Epithelial cell of esophagus (primary cell): ENCODE data around the gene SHROOM1.

Source experiments
- DNase-seq: peaks from one replicate; pipeline ENCODE4 v3.0.0; 2010; ENCODE audit warnings: low read depth
- H3K4me3 ChIP-seq: 2 replicates; pipeline ENCODE4 v1.5.1; 2011; ENCODE audit warnings: mild to moderate bottlenecking, low read length, control low read depth
- CTCF ChIP-seq: IDR thresholded peaks from 2 replicates; pipeline ENCODE4 v1.5.1; 2011; ENCODE audit warnings: low read depth, mild to moderate bottlenecking, low read length, control low read depth, inconsistent platforms; ENCODE audit not compliant: insufficient read depth; ENCODE audit errors: missing control alignments

SHROOM1 gene

GRCh38 chr5:132785864-132786263 is 44.6 kb downstream of the SHROOM1 start:
- TF ChIP-seq CTCF = no peak
- no peak for DNase-seq
- no peak overlapping the region for H3K4me3 ChIP-seq

GRCh38 chr5:132785365-132785764 is 45.1 kb downstream of the SHROOM1 start:
- TF ChIP-seq CTCF = no peak
- no peak for DNase-seq
- no peak overlapping the region for H3K4me3 ChIP-seq

- no peak for TF ChIP-seq CTCF
- peak; percentile 69 for DNase-seq
- H3K4me3 ChIP-seq = no peak overlapping the region
Measured at GRCh38 chr5:132782101-132782500, 48.3 kb downstream of the SHROOM1 start.

GRCh38 chr5:132781029-132781428 is 49.4 kb downstream of the SHROOM1 start:
- H3K4me3 ChIP-seq = no peak overlapping the region
- no peak for TF ChIP-seq CTCF
- no peak for DNase-seq

GRCh38 chr5:132780577-132780976 is 49.9 kb downstream of the SHROOM1 start:
- no peak for DNase-seq
- no peak overlapping the region for H3K4me3 ChIP-seq
- no peak for TF ChIP-seq CTCF

- DNase-seq = no peak
- H3K4me3 ChIP-seq = no peak overlapping the region
- no peak for TF ChIP-seq CTCF
Measured at GRCh38 chr5:132779961-132780360, 50.5 kb downstream of the SHROOM1 start.

GRCh38 chr5:132778856-132779255 is 51.6 kb downstream of the SHROOM1 start:
- no peak for DNase-seq
- no peak for TF ChIP-seq CTCF
- H3K4me3 ChIP-seq = no peak overlapping the region
